HG03139 (cell line): Measurements from ENCODE around the gene SLC30A7.

Experiments used
- ATAC-seq: cut with Tn5 transposase; IDR thresholded peaks from one replicate; pipeline ENCODE4 v1.9.1; 2021; ENCODE audit not compliant: unreplicated experiment

The SLC30A7 gene

DNA sequence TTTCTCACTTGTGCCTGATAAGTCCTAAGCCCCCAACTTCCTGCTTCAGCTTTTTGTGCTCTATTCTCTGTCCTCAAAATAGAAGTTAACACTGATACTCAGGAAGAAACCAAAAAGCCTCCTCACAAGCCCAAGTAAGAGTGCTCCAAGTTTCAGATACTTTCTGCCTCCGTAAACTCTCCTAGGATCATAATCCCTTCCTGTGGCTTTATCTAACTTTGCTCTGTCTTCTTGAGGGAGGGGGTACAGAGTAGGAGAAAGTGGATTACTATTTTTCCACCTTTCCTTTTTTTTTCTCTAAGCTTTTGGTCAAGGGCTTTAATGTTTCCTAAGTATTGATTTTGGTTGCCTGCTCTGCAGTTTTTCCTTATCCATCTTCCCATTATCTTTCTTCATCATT is 75.1 kb downstream of the SLC30A7 start:
- ATAC-seq, result no peak

DNA sequence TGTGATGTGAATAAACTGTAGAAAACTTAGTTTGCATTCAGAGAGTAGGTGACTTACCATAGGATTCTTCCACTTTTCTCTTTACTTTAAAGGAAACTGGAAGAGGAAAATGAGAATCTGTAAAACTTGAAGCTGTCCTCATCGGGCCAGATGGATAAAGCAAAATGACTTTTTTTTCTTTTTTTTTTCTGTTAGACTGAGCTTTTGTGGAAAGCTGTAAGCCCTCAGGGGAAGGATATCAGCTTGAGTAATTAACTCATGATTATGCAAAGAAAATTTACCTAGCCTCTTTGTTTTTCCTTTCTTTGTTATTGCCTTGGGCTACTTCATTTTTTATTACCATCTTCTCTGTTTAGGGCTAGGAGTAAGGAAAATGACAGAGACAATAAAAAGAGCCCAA is 76.3 kb downstream of the SLC30A7 start:
- no peak for ATAC-seq

DNA sequence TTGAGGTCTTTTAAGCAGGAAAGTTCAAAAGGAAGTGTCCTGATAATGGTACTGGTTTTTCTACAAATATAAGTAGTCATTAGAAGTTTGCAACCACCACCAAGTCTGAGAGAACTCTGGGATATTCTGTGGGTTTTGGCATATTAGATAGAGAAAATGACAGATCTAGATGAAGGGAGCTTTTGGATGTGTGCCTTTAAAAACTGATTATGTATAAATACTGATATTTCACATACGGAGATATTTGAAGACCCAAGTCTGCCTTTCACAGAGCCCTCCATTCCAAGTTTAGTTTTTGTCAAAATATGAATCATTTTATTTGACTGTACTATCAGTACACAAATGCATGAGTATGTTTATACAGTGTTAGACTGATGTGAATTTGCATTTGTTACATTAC is 81.0 kb downstream of the SLC30A7 start:
- ATAC-seq, result no peak

DNA sequence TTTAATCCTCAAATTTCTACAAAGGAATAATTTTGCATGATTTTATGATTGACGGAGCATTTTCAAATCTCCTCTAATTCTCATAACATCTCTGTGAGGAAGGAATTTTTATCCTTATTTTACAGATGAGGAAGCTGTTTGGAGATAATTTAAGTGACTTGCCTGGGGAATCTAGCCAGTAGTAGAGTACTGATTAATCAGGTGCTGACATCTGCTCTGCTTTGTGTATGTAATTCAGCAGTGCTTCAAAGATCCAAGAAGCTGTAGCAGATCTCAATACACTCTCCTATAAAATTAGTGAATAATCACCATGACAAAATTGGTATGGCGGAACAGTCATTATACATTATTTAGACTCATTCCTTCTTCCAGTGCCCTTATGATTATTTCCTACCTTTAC is 83.7 kb downstream of the SLC30A7 start:
- no peak for ATAC-seq

DNA sequence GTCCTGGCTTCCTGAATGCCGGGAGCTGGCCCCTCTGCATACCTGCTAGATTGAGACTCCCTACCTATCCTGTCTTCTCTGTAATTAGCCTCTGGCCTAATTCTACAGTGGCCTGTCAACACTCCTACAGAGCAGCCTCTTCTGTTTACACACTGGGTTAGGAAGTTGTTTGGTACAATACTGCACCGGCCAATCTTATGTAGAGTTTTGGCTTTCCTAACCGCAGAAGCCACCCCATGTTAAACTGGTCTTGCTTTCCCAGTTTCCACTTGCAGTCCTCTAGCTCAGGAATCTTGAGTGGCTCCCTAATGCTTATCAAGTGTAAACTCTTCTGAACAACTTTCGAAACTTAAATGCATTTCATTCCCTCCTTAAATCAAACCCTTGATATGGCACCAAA is 86.9 kb downstream of the SLC30A7 start:
- no peak for ATAC-seq

DNA sequence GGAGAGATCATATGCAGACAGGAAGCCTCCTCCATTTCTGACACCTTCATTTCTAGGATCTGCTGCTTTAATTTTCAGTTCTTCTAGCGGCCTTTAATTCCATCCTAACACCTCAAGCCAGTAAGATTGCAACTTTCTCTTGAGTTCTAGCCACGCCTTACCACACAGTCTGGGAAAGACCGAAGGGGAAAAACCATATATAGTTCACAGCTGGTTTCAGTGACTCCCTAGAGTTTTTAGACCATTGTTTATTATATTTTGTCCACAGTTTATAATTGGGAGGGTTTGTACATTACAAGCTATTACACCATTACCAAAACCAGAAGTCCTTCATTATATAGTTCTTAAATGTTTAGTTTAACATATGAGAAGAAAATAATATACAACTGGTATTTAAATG is 92.2 kb downstream of the SLC30A7 start:
- ATAC-seq, result no peak

DNA sequence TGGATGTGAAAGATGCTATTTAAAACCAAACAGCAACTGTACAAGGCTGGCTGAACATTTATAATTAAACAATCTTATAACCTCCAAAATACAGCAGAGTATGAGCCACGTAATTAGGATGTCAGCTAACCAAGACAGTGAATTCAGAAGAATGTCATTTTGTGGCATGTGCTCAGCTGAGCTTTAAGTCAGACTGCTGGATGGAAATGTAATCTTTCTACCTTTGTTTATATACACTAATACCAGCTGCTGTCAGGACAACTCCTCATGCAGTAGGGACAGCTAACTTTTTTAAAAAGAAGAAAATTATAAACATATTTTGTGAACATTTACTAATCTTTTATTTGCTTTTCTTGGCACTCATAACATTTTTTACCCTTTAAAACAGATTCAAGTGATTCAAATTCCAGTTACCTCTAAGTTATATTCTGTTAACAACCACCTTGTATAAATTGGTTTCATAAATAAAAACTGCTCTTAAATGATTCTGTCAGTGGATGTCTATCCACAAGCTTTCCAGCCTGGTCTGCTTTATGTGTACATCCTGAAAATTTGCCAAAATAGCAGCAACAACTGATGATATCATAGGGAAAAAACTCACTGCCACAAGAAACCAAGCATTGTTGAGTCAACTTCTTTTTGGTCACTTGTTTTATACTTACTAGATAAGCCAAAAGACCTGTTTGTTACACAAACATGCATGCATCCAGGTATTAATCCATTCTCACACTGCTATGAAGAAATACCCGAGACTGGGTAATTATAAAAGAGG is 93.6 kb downstream of the SLC30A7 start:
- ATAC-seq, result no peak

DNA sequence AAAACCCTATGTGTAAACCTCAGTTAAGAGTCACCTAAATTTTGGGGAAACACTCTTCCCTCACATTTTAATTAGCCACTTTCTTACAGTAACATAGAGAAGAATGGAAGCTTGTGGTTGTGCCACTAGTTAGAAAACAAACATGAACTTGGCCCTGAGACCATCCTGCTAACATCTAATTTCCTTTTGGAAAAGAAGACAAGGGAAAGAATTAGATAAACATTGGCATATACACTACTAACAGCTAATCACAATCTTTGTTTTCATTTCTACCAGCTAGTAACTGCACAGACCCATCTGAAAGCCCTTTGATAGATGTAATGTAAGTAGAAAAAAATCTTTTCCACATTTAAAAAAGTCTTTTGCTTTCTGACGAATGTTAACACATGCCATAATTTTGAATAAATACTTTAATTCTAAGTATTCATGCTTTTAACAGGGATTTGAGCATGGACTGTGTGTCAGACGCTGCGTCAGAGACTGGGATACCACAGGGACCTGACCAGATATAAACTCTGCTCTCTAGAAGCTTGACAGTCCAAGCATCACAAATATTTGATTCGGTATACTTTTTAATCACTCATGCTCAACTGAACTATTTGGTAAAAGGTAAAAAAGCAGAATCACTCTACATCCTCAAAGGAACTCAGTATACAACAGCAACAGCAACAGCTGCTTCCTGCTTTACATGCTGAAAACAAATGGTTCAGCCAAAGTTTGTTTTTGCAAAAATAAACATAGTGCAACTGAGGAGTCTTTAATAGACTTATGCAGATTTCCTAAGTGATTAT is 99.5 kb downstream of the SLC30A7 start:
- ATAC-seq, result no peak

DNA sequence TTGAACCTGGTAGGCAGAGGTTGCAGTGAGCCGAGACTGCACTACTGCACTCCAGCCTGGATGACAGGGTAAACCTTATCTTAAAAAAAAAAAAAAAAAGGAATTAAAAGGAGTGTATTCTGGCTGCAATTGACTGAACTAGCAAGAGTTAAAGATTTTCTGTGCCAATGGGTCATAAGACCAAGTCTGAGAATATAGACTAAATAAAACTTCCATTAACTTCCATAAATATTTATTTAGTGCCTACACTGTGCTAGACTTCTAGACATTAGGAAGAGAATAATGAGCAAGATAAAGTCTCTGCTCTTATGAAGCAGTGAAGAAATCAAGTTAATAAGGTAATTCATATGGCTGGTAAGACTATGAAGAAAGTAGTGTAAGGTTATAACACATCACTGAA is 102.5 kb downstream of the SLC30A7 start:
- no peak for ATAC-seq

DNA sequence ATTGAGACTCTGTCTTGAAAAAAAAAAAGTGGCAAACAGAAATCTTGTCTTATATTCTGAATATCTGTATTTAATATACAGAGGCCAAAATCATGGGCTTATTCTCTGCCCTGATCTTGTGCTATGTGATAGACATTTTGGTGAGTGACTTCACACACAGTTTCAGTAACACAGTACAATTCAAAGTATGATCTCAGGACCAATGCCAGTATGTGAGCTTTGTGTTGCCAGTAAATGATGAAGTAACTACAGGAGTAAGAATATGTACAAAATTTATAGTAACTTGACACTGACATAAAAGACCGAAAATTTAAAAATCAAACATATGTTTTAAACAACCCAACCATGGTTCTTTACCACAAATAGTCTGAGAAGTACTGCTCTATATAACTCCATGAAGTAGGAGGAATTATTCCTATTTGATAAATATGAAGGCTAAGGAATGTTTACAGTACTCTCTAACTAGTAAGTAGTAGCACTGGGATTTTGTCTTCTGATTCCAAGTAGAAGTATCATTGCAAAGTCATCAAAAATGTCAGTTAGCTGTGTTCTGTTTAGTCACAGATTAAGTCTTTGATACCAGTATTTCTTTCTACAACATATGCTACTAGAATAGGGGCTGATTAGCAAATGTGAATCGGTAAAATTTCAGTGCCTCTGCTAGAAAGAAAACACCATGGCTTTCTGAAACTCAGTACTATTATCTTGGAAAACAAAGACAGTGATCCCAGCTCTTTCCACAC is 104.4 kb downstream of the SLC30A7 start:
- no peak for ATAC-seq

DNA sequence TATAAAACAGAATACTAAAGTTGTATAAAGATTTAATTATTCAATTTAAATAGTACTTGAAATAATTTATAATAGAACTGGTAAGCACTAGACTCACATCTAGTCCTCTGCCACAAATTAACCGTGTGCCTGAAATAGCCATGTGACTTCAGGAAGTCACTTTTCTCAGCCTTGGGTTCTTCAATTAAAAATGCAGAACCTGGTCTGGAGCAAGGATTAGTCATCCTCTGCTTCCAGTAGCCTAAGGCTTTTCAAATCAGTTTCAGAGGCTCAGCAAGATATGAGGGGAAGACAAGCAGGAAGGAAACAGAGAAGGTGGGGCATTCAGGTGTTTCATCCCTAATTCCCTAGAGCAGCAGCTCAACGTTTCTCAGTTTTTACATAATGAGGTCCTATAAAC is 106.7 kb downstream of the SLC30A7 start:
- no peak for ATAC-seq

DNA sequence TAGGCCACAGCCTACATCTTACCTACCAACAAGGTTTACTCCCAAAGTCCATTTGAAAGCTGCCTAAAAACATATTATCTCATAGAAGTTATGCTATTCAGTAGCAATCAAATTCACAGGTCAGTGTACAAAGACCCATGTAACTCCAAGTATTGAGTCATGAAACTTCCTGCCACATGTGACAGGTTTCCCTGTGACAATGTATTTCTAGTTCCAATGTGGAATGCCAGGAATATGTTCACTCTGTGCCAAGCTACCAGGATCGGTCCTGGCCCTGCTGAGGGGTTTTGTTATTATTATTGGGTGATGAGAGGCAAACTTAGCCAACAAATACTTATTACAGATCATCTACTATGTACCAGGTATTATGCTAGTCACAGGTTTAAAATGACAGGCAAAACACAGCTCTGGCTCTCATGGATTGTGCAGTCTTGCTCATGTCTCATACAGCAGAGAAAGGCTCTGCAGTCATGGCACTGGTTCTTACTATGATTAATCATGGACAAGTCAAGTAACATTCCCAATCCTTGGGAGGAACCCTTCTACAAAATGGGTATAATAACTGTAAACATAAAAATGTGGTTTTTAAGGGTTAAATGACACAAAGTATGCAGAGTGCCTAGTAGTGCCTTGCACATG is 107.2 kb downstream of the SLC30A7 start:
- no peak for ATAC-seq

DNA sequence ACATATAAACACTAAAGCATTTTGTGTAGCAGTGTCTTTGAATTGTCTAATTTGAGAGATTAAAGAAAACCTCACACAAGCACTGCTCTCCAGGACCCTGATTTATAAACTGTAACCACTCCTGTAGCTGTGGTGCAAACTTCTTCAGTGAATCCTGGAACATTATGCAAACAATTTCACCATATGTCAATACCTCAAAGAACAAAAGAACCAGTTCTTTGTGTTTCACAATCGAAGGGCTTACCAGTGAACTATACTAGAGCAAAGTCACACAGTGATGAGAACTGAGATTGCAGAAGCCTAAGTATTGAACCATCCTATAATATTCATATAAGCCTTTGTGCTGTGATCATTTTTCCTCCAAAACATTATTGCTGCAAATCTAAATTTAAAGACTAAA is 108.2 kb downstream of the SLC30A7 start:
- ATAC-seq, result no peak

DNA sequence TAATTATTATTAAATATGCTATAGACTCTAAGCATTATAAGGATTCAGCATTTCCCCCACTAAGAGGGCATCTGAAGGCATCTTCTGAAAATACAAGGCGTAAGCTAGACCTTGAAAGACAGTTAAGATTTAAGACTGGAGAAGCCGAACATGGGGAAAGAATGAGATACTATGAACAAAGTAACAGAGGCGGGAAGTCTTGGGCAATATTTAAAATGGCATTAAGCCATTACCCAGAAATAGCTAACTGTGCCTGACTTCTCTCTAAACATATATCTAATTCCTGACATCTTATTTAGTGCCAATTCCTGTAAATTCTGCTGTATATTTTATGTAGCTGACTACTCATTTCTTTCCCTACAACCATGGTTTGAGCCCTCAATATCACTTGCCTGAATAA is 108.8 kb downstream of the SLC30A7 start:
- ATAC-seq, result no peak

DNA sequence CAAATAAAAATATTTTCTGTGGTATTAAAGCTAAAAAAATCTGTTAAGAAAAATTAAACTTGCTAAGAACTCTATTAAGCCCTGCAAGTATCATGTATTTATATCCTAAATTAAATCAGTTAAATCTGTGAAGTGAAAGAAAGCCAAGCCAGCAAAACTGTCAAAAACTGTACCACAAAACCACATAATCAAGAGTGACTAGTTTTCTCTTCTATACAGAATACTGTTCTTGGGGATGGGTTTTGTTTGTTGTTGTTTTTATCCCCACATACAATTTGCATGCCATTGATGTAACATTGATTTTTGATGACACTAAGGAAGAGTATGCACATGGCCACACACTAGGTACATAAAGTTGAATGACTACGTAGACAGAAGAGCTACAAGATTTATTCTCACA is 109.3 kb downstream of the SLC30A7 start:
- no peak for ATAC-seq

DNA sequence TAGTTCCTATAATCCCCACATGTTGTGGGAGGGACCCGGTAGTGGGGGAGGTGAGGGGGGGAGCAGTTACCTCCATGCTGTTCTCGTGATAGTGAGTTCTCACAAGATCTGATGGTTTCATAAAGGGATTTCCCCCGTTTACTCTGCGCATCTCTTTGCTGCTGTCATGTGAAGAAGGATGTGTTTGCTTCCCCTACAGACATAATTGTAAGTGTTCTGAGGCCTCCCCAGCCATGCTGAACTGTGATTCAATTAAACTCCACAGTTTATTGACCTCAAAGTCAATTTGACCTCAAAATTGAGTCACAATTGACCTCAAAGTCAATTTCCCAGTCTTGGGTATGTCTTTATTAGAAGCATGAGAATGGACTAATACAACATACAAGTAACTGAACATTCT is 110.0 kb downstream of the SLC30A7 start:
- ATAC-seq, result no peak

DNA sequence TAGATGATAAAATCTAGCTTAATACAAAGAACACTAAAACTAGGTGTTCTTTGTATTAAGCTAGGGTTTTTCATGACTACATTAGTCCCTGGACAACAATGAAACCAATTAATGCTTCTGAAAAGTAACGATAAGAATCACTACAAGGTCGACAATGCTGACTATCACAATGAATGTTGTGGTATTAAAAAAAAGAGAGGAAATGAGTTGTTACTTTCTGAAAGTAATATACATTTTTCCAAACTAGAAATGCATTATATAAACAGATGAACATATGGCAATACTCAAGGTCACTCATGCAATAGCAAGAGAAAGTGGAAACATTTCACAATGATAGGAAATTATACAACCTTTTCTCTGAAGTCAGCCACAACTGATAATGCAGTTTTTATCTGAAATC is 110.7 kb downstream of the SLC30A7 start:
- ATAC-seq, result no peak

DNA sequence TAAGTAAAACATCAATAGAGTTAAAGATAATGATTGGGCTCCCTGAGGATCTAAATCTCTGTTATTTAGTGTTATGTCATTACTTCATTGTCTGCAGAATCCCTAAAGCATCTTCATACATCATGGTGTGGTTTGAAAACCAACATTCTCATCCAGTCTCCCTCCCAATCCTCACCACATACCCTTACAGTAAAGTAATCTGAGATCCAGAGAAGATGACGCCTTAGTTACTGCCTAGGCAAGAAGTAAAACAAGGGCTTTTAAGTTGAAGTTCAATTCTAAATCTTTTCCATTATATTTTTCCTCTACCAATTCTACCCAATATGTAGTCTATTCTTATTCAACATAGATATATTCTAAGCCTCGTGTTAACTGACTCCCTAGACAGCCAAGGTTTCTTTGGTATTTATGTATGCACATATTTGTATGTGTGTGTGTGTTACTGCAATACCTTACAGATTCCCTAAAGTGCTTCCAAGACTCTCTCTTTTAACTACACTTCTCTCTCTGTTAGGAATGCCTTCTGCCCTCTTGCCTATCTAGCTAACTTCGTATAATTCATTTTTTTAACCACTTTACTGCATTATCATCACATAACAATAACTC is 112.4 kb downstream of the SLC30A7 start:
- no peak for ATAC-seq

DNA sequence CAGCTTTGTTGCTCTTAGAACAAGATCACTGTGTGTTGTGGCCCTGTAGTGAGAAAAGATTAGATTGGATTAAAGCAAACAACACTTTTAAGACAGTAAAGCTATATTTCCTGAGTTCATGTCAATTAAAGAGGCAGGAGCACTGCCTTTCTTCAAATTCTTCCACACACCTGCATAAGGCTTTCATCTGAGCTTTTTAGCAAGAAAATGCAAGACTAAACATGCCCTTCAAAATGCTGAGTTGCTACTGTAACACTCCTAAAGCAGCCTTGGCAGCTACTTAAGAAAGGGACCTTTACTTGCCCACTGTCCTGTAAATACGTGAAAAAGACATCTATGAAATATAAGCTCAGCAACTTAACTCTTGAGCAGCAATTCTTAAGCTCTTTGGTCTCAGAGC is 117.9 kb downstream of the SLC30A7 start:
- ATAC-seq, result no peak

DNA sequence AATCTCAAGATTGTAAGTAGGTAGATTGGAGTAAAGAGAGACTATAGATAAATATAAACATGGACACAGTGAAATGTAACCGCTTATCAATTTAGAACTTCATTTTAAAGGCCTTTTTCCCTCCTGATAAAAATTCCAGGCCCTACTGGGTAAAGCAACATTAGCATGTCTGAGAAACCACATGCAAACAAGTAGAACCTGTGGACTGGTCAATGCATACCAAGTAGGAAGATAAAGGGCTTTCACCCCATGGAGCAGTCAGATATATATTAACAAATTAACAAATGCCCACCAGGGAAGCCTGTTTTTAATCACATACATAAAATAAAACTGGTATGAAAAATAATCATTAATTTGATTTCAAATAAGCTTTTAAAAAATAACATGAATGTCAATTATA is 121.6 kb downstream of the SLC30A7 start:
- ATAC-seq, result no peak

DNA sequence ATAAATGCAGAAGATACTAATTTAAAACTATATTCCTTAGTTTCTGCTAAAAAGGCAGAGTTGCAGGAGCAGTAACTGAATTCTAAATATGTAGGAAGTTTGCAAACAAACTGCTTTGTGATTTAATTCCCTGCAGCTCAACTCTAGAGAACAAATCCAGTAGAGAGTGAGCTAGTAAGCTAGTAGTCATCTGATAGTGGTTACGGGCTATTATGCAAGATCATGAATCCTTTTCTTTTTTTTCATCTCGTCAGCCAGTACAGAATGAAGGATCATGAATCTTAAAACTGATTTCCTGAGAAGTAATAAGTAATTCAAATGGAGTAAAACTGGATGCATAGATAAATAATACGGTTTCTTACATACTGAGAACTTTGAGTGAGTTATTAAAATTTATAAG is 126.4 kb downstream of the SLC30A7 start:
- no peak for ATAC-seq
